Fibroblast of pulmonary artery (primary cell): ENCODE data around the gene TFEB.

Experiments
- DNase-seq: peaks from one replicate; pipeline ENCODE4 v3.0.0-alpha.2; 2010; ENCODE audit warnings: low read depth
- H3K4me3 ChIP-seq: replicated peaks from 2 replicates; pipeline ENCODE4 v1.5.1; 2011; ENCODE audit warnings: low read depth, mild to moderate bottlenecking, control low read depth, low read length, moderate library complexity
- CTCF ChIP-seq: IDR thresholded peaks from 2 replicates; pipeline ENCODE4 v1.5.1; 2011; ENCODE audit warnings: mild to moderate bottlenecking, control low read depth, low read length, inconsistent platforms; ENCODE audit errors: missing control alignments

The TFEB gene

DNA sequence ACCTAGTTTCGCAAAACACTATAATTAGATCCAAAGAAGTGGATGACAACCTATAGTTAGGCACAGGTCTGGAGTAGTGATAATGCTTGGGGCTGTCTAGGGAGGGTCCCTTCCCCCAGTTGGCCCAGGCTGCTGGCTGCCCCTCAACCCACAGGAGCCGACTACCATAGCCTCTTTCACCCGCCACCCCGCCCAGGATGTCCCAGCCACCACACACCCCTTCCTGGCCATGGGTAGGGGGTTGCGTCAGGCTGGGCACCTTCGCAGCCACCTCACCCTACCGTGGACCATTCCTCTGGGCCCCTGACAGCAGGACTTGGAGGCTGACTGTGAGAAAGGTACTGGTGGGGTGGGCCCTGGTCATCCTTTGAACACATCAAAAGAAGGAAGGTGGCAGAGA is 8.5 kb downstream of the TFEB start:
- DNase-seq, result no peak
- no peak for TF ChIP-seq CTCF
- no peak overlapping the region for H3K4me3 ChIP-seq

DNA sequence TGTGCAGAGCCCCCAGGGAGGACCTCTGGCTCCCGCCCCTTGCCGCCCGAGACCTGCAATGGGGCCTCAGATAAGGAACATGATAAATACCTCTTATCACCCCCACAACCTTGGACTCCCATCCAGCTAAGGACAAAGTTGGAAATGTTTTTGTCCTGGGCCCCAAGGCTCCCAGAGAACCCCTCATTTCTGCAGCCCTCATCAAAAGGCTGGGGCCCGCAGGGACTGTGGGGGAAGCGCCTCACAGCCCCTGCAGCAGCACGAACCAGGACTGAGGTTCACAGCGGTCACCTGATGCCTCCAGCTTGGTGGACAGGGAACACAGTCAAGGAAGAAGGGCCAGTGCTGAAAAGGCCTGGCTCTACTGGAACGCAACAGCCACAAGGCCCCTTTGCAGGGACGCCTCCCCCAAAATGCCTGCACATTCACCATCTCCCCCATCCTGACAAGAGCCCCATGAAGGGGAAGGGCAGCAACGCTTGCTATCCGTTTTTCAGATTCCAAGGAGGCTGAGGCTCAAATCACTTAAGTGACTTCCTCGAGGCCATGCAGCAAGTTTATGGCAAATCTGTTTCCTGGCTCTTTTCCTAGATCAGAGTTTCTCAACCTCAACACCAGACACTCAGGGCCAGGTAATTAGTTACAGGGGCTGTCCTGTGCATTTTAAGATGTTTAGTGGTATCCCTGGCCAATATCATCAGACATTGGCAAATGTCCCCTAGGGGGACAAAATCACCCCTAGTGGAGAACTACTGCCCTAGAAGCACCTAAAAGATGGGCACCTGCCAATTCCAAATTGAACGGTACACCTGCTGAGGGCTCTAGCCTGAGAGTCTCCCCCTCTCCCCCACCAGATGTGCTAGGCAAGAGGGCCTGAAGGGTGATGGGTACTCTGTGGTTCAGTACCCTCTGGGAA is 10.6 kb downstream of the TFEB start:
- no peak for DNase-seq
- TF ChIP-seq CTCF, result no peak
- H3K4me3 ChIP-seq, result no peak overlapping the region

GRCh38 chr6:41724228-41724580 is 11.2 kb downstream of the TFEB start:
- H3K4me3 ChIP-seq, result no peak overlapping the region
- no peak for DNase-seq
- TF ChIP-seq CTCF, result no peak

GRCh38 chr6:41723530-41724227 is 11.7 kb downstream of the TFEB start:
- peak; percentile 2 for TF ChIP-seq CTCF
- peak overlapping the region; percentile 24 for H3K4me3 ChIP-seq
- peak; percentile 95 for DNase-seq

- peak overlapping the region; percentile 24 for H3K4me3 ChIP-seq
- TF ChIP-seq CTCF, result no peak
- no peak for DNase-seq
Measured at GRCh38 chr6:41722969-41723529, 12.4 kb downstream of the TFEB start.

DNA sequence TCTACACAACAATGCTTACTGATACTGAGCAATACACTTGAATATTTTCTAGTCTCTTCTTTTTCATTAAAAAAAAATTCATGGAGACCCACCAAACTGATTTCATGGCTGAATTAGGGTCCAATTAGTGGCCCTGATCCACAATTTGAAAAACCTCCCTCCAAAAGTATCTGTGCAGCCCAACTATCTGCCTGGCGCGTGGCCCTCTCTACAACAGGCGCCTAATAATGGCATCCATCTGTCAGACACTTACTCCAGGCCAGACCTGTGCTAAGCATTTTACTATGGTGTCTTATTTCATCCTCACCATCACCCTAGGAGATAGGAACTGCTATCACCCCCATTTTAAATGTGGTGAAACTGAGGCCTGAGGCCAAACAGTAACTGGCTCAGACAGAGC is 14.0 kb downstream of the TFEB start:
- TF ChIP-seq CTCF, result no peak
- no peak for DNase-seq
- no peak overlapping the region for H3K4me3 ChIP-seq
